HEK293 (cell line): ENCODE results near the gene RPP30.

ENCODE experiments used
- CTCF ChIA-PET: fragments of 350-600 bp; formaldehyde crosslinking; extraction: SDS; loops from one replicate; lab custom pipeline; 2021; ENCODE audit warnings: antibody characterized with exemption; lab: Yijun Ruan, JAX
- POLR2A ChIA-PET: fragments of 300-600 bp; formaldehyde crosslinking; extraction: SDS; loops from one replicate; lab custom pipeline; 2020; ENCODE audit warnings: antibody characterized with exemption, inconsistent platforms; lab: Yijun Ruan, JAX
- H3K27ac ChIP-seq: fragments of 200-500 bp; sonication (Bioruptor generic); 2 replicates; pipeline ENCODE4 v1.5.1; 2014; ENCODE audit warnings: low read depth, low read length, control low read depth, inconsistent platforms; ENCODE audit errors: extremely low read depth
- H3K36me3 ChIP-seq, 2 experiments: fragments of 200-500 bp in 1 of 2; sonication (Bioruptor generic) in 1 of 2; 1 replicate in 1 of 2; 2 replicates in 1 of 2; pipeline ENCODE4 v1.5.1; 2014 to 2017; ENCODE audit warnings: inconsistent platforms in 2 of 2, low read length in 2 of 2; ENCODE audit not compliant: control insufficient read depth in 2 of 2, insufficient read depth in 1 of 2
- H3K4me1 ChIP-seq: fragments of 200-500 bp; sonication (Bioruptor generic); 2 replicates; pipeline ENCODE4 v1.5.1; 2014; ENCODE audit warnings: mild to moderate bottlenecking, low read length, inconsistent platforms; ENCODE audit not compliant: control insufficient read depth, insufficient read depth
- H3K4me3 ChIP-seq: 2 replicates; pipeline ENCODE4 v1.5.1; 2011; ENCODE audit warnings: low read depth, mild to moderate bottlenecking, control low read depth, low read length, moderate library complexity
- H3K9me3 ChIP-seq: fragments of 200-500 bp; sonication (Bioruptor generic); 2 replicates; pipeline ENCODE4 v1.5.1; 2014; ENCODE audit warnings: low read depth, low read length, inconsistent platforms; ENCODE audit not compliant: control insufficient read depth, insufficient read depth
- GFI1B ChIP-seq: fragments of 450-650 bp; formaldehyde crosslinking; IDR thresholded peaks from 2 replicates; pipeline ENCODE4 v1.5.1; 2016; ENCODE audit warnings: missing biosample characterization, missing genetic modification characterization
- GLIS1 ChIP-seq: fragments of 450-650 bp; formaldehyde crosslinking; IDR thresholded peaks from 2 replicates; pipeline ENCODE4 v1.5.1; 2016; ENCODE audit warnings: missing biosample characterization, missing genetic modification characterization
- PRDM2 ChIP-seq: fragments of 450-650 bp; formaldehyde crosslinking; IDR thresholded peaks from 2 replicates; pipeline ENCODE4 v1.5.1; 2016; ENCODE audit warnings: missing biosample characterization, missing genetic modification characterization, borderline replicate concordance
- SCRT1 ChIP-seq: fragments of 450-650 bp; formaldehyde crosslinking; IDR thresholded peaks from 2 replicates; pipeline ENCODE4 v1.5.1; 2016; ENCODE audit warnings: missing biosample characterization, missing genetic modification characterization, borderline replicate concordance
- ZBTB10 ChIP-seq: fragments of 450-650 bp; formaldehyde crosslinking; IDR thresholded peaks from 2 replicates; pipeline ENCODE4 v1.5.1; 2016; ENCODE audit warnings: missing biosample characterization, missing genetic modification characterization
- ZBTB20 ChIP-seq: fragments of 450-650 bp; formaldehyde crosslinking; IDR thresholded peaks from 2 replicates; pipeline ENCODE4 v1.5.1; 2016; ENCODE audit warnings: missing biosample characterization, missing genetic modification characterization
- ZFP69B ChIP-seq: fragments of 450-650 bp; formaldehyde crosslinking; IDR thresholded peaks from 2 replicates; pipeline ENCODE4 v1.5.1; 2016; ENCODE audit warnings: missing biosample characterization, missing genetic modification characterization
- ZNF138 ChIP-seq: fragments of 450-650 bp; formaldehyde crosslinking; IDR thresholded peaks from 2 replicates; pipeline ENCODE4 v1.5.1; 2016; ENCODE audit warnings: missing biosample characterization, missing genetic modification characterization, borderline replicate concordance
- ZNF18 ChIP-seq: fragments of 450-650 bp; formaldehyde crosslinking; IDR thresholded peaks from 2 replicates; pipeline ENCODE4 v1.5.1; 2016; ENCODE audit warnings: missing biosample characterization, missing genetic modification characterization
- ZNF211 ChIP-seq: fragments of 450-650 bp; formaldehyde crosslinking; IDR thresholded peaks from 2 replicates; pipeline ENCODE4 v1.5.1; 2016; ENCODE audit warnings: low read depth, missing biosample characterization, missing genetic modification characterization
- ZNF324 ChIP-seq: fragments of 450-650 bp; formaldehyde crosslinking; IDR thresholded peaks from 2 replicates; pipeline ENCODE4 v1.5.1; 2016; ENCODE audit warnings: missing biosample characterization, missing genetic modification characterization
- ZNF362 ChIP-seq: fragments of 450-650 bp; formaldehyde crosslinking; IDR thresholded peaks from 2 replicates; pipeline ENCODE4 v1.5.1; 2016; ENCODE audit warnings: missing biosample characterization, missing genetic modification characterization
- ZNF37A ChIP-seq: fragments of 450-650 bp; IDR thresholded peaks from 2 replicates; pipeline ENCODE4 v1.5.1; 2018; ENCODE audit warnings: missing biosample characterization, missing genetic modification characterization
- ZNF529 ChIP-seq: fragments of 450-650 bp; formaldehyde crosslinking; IDR thresholded peaks from 2 replicates; pipeline ENCODE4 v1.5.1; 2017; ENCODE audit warnings: missing genetic modification characterization, missing biosample characterization; ENCODE audit not compliant: insufficient replicate concordance
- ZNF610 ChIP-seq: fragments of 450-650 bp; formaldehyde crosslinking; IDR thresholded peaks from 2 replicates; pipeline ENCODE4 v1.5.1; 2016; ENCODE audit warnings: missing biosample characterization, missing genetic modification characterization, borderline replicate concordance
- ZNF624 ChIP-seq: fragments of 450-650 bp; formaldehyde crosslinking; IDR thresholded peaks from 2 replicates; pipeline ENCODE4 v1.5.1; 2017; ENCODE audit warnings: missing biosample characterization, missing genetic modification characterization
- ZNF654 ChIP-seq: fragments of 450-650 bp; formaldehyde crosslinking; IDR thresholded peaks from 2 replicates; pipeline ENCODE4 v1.5.1; 2016; ENCODE audit warnings: low read depth, missing biosample characterization, missing genetic modification characterization
- ZNF660 ChIP-seq: fragments of 450-650 bp; IDR thresholded peaks from 2 replicates; pipeline ENCODE4 v1.5.1; 2018; ENCODE audit warnings: missing biosample characterization, mild to moderate bottlenecking, missing genetic modification characterization
- ZNF664 ChIP-seq: fragments of 450-650 bp; formaldehyde crosslinking; IDR thresholded peaks from 2 replicates; pipeline ENCODE4 v1.5.1; 2016; ENCODE audit warnings: missing biosample characterization, missing genetic modification characterization
- ZSCAN23 ChIP-seq: fragments of 450-650 bp; formaldehyde crosslinking; IDR thresholded peaks from 2 replicates; pipeline ENCODE4 v1.5.1; 2016; ENCODE audit warnings: missing biosample characterization, missing genetic modification characterization
- TF ChIP-seq, protein P1 (sequence below): fragments of 450-650 bp; formaldehyde crosslinking; IDR thresholded peaks from 2 replicates; pipeline ENCODE4 v1.5.1; 2017; ENCODE audit warnings: missing biosample characterization, missing genetic modification characterization

Gene RPP30

DNA sequence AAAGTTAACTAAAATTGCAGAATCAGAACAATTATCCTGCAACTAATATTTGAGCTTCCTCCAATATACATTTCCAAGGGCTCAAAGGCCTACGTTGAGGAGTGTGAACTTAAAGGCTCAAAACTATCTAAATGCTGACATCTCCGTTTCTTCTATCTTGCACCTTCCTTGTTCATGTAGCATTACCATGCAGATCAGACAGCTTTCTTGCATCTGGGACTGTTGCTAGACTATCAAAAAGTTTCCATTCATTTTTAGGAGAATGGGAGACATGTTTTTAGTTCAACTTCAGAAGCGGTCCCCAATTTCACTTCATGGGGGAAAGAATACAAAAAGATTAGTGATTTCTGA is 46.2 kb downstream of the RPP30 start (continued):
- no peak for TF ChIP-seq ZNF610
- no peak for TF ChIP-seq GLIS1 (tag by site-specific recombination)
- no peak for TF ChIP-seq ZNF660 (tag by site-specific recombination)

- Histone ChIP-seq H3K9me3 (no peaks in the 10 kb centered on the region), H3K27ac (no peak overlapping the region), H3K4me3 (peak overlapping the region; percentile 37), H3K36me3 (no peaks in the 10 kb centered on the region), H3K4me1 (peaks cover 6% of the 10 kb centered on the region; the same call in 1 of the 2 replicates)
- CTCF ChIA-PET = interaction anchor here (0.7 to 2.8 kb wide), 8 partner anchors 8 to 993 kb away, joined by 3 to 16 read pairs (median 7); no protein-coding TSS in a partner anchor
- POLR2A ChIA-PET = interaction anchor here (0.5 to 3.0 kb wide), 6 partner anchors 8 to 40 kb away, joined by 3 to 29 read pairs (median 4); no protein-coding TSS in a partner anchor
- TF ChIP-seq ZSCAN23 (tag by site-specific recombination) (no peak), ZNF362 (tag by site-specific recombination) (no peak), GFI1B (tag by site-specific recombination) (no peak), ZNF37A (tag by site-specific recombination) (no peak), ZNF654 (tag by site-specific recombination) (no peak), ZNF664 (no peak), ZNF324 (tag by site-specific recombination) (no peak), ZBTB20 (tag by site-specific recombination) (no peak), ZFP69B (tag by site-specific recombination) (no peak), PRDM2 (tag by site-specific recombination) (no peak), ZNF624 (tag by site-specific recombination) (no peak), ZNF211 (tag by site-specific recombination) (no peak), ZNF18 (no peak), ZNF138 (no peak), ZBTB10 (tag by site-specific recombination) (no peak), ZNF529 (tag by site-specific recombination) (no peak), SCRT1 (tag by site-specific recombination) (no peak)
- TF ChIP-seq, protein P1, sequence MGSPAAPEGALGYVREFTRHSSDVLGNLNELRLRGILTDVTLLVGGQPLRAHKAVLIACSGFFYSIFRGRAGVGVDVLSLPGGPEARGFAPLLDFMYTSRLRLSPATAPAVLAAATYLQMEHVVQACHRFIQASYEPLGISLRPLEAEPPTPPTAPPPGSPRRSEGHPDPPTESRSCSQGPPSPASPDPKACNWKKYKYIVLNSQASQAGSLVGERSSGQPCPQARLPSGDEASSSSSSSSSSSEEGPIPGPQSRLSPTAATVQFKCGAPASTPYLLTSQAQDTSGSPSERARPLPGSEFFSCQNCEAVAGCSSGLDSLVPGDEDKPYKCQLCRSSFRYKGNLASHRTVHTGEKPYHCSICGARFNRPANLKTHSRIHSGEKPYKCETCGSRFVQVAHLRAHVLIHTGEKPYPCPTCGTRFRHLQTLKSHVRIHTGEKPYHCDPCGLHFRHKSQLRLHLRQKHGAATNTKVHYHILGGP (tag by site-specific recombination) = no peak
Measured at GRCh38 chr10:90919683-90920574, 48.2 kb downstream of the RPP30 start.
